Endothelial cell of umbilical vein (primary cell): ENCODE measurements around the gene VIPR2. TPM values are rescaled to one million over a fixed set of nuclear protein-coding genes. Genes with fewer than 3 reads are reported as not detected.

Experiments
- BruUV-seq: library from RNA; stranded (reverse); fragments of 400-500 nt; replicated peaks from 2 replicates; lab custom pipeline; 2021; lab: Mats Ljungman, UMichigan
- CTCF ChIA-PET: fragments of 300-600, 350-600 bp; sonication (Branson Sonifier 250); formaldehyde crosslinking; loops from one replicate; lab custom pipeline; 2021; ENCODE audit warnings: antibody characterized with exemption, inconsistent platforms; lab: Charles Lee
- POLR2A ChIA-PET: fragments of 300-600, 350-600 bp; sonication (Branson Sonifier 250); formaldehyde crosslinking; loops from one replicate; lab custom pipeline; 2021; ENCODE audit warnings: antibody characterized with exemption, inconsistent platforms; lab: Charles Lee
- DNase-seq: peaks from one replicate; pipeline ENCODE4 v3.0.0-alpha.2; 2011; ENCODE audit warnings: low read depth, low spot score
- FAIRE-seq: peaks from 2 replicates; lab custom pipeline; 2011; peaks lifted over from hg19 to GRCh38; lab: Jason Lieb, UNC
- H2AFZ ChIP-seq: 2 replicates; pipeline ENCODE4 v1.6.0; 2012; ENCODE audit warnings: low read depth, low read length, control low read depth, inconsistent platforms
- H3K27ac ChIP-seq: 2 replicates; pipeline ENCODE4 v1.5.1; 2011; ENCODE audit warnings: low read depth, mild to moderate bottlenecking, control low read depth, low read length, moderate library complexity; ENCODE audit not compliant: insufficient read depth
- H3K27me3 ChIP-seq, 2 experiments: 2 replicates each; pipeline versions ENCODE4 v1.6.0 to v1.6.1; 2011; ENCODE audit warnings: low read length in 2 of 2, mixed read lengths in 1 of 2; ENCODE audit not compliant: control insufficient read depth in 2 of 2, insufficient read depth in 2 of 2
- H3K36me3 ChIP-seq, 2 experiments: 2 replicates in 1 of 2; 3 replicates in 1 of 2; pipeline ENCODE4 v1.5.1; 2011; ENCODE audit warnings: low read length in 2 of 2, mild to moderate bottlenecking in 1 of 2, moderate library complexity in 1 of 2; ENCODE audit not compliant: control insufficient read depth in 2 of 2, insufficient read depth in 2 of 2; ENCODE audit errors: extremely low read depth in 1 of 2
- H3K4me1 ChIP-seq: 3 replicates; pipeline ENCODE4 v1.5.1; 2011; ENCODE audit warnings: mild to moderate bottlenecking, low read length; ENCODE audit not compliant: control insufficient read depth, insufficient read depth; ENCODE audit errors: extremely low read depth
- H3K4me2 ChIP-seq: 2 replicates; pipeline ENCODE4 v1.6.1; 2011; ENCODE audit warnings: low read length, control low read depth, mixed read lengths; ENCODE audit not compliant: insufficient read depth
- H3K4me3 ChIP-seq, 3 experiments: fragments of 200-600 bp in 1 of 3; sonication (generic), shearing (Covaris generic) in 1 of 3; replicated peaks in 1 of 3; 2 replicates each; pipeline ENCODE4 v1.5.1; 2011 to 2016; ENCODE audit warnings: control low read depth in 3 of 3, low read length in 3 of 3, mild to moderate bottlenecking in 2 of 3, inconsistent platforms in 1 of 3, low read depth in 1 of 3, moderate library complexity in 1 of 3; ENCODE audit not compliant: insufficient read depth in 1 of 3
- H3K79me2 ChIP-seq: 2 replicates; pipeline ENCODE4 v1.6.0; 2012; ENCODE audit warnings: low read length, inconsistent platforms; ENCODE audit not compliant: control insufficient read depth, insufficient read depth
- H3K9ac ChIP-seq: replicated peaks from 2 replicates; pipeline ENCODE3; 2011; ENCODE audit warnings: low read length, control low read depth; ENCODE audit not compliant: insufficient read depth; ENCODE audit errors: extremely low read depth
- H3K9me1 ChIP-seq: replicated peaks from 3 replicates; pipeline ENCODE4 v1.6.0; 2011; ENCODE audit warnings: mild to moderate bottlenecking, low read length; ENCODE audit not compliant: control insufficient read depth, insufficient read depth; ENCODE audit errors: extremely low read depth
- H3K9me3 ChIP-seq: replicated peaks from 2 replicates; pipeline ENCODE4 v1.5.1; 2012; ENCODE audit warnings: low read length, inconsistent platforms; ENCODE audit not compliant: control insufficient read depth, insufficient read depth
- H4K20me1 ChIP-seq: replicated peaks from 2 replicates; pipeline ENCODE3; 2011; ENCODE audit warnings: mild to moderate bottlenecking, low read length; ENCODE audit not compliant: control insufficient read depth, insufficient read depth; ENCODE audit errors: extremely low read depth
- EZH2 ChIP-seq: IDR thresholded peaks from 2 replicates; pipeline ENCODE4 v1.6.1; 2012; ENCODE audit warnings: borderline replicate concordance, low read depth, mild to moderate bottlenecking, moderate library complexity, low read length, inconsistent platforms; ENCODE audit not compliant: severe bottlenecking
- FOS ChIP-seq: IDR thresholded peaks from 2 replicates; pipeline ENCODE4 v1.6.1; 2011; ENCODE audit warnings: mild to moderate bottlenecking, low read length, moderate library complexity, borderline replicate concordance; ENCODE audit not compliant: insufficient read depth
- GATA2 ChIP-seq: IDR thresholded peaks from 2 replicates; pipeline ENCODE4 v1.7.0; 2011; ENCODE audit warnings: low read depth, mild to moderate bottlenecking, moderate library complexity, mixed read lengths, low read length; ENCODE audit not compliant: insufficient read length, insufficient read depth
- JUN ChIP-seq: IDR thresholded peaks from 2 replicates; pipeline ENCODE4 v1.6.1; 2011; ENCODE audit warnings: borderline replicate concordance, low read depth; ENCODE audit not compliant: insufficient read length, insufficient read depth
- MAX ChIP-seq: IDR thresholded peaks from 2 replicates; pipeline ENCODE4 v1.6.1; 2011; ENCODE audit not compliant: insufficient read depth, insufficient read length
- MYC ChIP-seq: IDR thresholded peaks from one replicate; pipeline ENCODE4 v1.6.1; 2011; ENCODE audit warnings: mild to moderate bottlenecking, low read depth, low read length
- POLR2A ChIP-seq: IDR thresholded peaks from 2 replicates; pipeline ENCODE4 v1.6.1; 2012; ENCODE audit warnings: low read depth, mild to moderate bottlenecking, control low read depth, low read length
- POLR2AphosphoS5 ChIP-seq: IDR thresholded peaks from 2 replicates; pipeline ENCODE4 v1.6.1; 2012; ENCODE audit warnings: low read depth, mild to moderate bottlenecking, control low read depth, low read length, moderate library complexity; ENCODE audit not compliant: insufficient read depth
- dilution Hi-C: fragments of 300-500 bp; cut with MboI; formaldehyde crosslinking; loops from one replicate; pipeline ENCODE4 v1.15.0; 2019; ENCODE audit warnings: low sequenced_read_pairs; ENCODE audit not compliant: extremely low pct_ligation_motif_present
- intact Hi-C: fragments of 100-400 bp; cut with micrococcal nuclease; formaldehyde crosslinking; loops from one replicate; pipeline ENCODE4 v1.10.0; 2022
- polyA plus RNA-seq, 4 experiments: library from polyadenylated mRNA; depleted of rRNA in 3 of 4; stranded (reverse) in 3 of 4; unstranded in 1 of 4; fragments of >200 nt; gene quantifications; 2 replicates each; pipeline versions ENCODE4 v1.2.1 to v1.2.3, GENCODE V29; 2011 to 2012; ENCODE audit warnings: missing spikeins in 1 of 4
- total RNA-seq: library from RNA; stranded (reverse); gene quantifications from 2 replicates; pipeline ENCODE4 v1.2.3, GENCODE V29; 2021
- TF ChIP-seq, protein P1 (sequence below), 2 donors: IDR thresholded peaks; 1 replicate in 1 of 2; 2 replicates in 1 of 2; pipeline ENCODE4 v1.5.1; 2011; ENCODE audit warnings: low read length in 2 of 2, mild to moderate bottlenecking in 2 of 2, moderate library complexity in 2 of 2, control low read depth in 1 of 2, inconsistent platforms in 1 of 2, low read depth in 1 of 2; ENCODE audit not compliant: insufficient read depth in 1 of 2; ENCODE audit errors: extremely low read depth in 1 of 2

Gene VIPR2
- total and polyA plus RNA-seq, 2 donors (not counting 3 experiments of a cell fraction or from before 2014, with no cell fraction given), result not detected

- no peaks in the 10 kb centered on the region for H3K4me1 ChIP-seq
- no TSS peak for BruUV-seq
- FAIRE-seq, result no peak
- no peak overlapping the region for H3K9ac ChIP-seq
- TF ChIP-seq, protein P1, sequence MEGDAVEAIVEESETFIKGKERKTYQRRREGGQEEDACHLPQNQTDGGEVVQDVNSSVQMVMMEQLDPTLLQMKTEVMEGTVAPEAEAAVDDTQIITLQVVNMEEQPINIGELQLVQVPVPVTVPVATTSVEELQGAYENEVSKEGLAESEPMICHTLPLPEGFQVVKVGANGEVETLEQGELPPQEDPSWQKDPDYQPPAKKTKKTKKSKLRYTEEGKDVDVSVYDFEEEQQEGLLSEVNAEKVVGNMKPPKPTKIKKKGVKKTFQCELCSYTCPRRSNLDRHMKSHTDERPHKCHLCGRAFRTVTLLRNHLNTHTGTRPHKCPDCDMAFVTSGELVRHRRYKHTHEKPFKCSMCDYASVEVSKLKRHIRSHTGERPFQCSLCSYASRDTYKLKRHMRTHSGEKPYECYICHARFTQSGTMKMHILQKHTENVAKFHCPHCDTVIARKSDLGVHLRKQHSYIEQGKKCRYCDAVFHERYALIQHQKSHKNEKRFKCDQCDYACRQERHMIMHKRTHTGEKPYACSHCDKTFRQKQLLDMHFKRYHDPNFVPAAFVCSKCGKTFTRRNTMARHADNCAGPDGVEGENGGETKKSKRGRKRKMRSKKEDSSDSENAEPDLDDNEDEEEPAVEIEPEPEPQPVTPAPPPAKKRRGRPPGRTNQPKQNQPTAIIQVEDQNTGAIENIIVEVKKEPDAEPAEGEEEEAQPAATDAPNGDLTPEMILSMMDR (IDR thresholded peaks at IDR 0.05; ENCODE audit: extremely low read depth in 1 of 2, insufficient read depth in 1 of 2, low read depth in 1 of 2, low read length in 2 of 2), result no peak
- TF ChIP-seq JUN (no peak), GATA2 (no peak), POLR2A (no peak), FOS (no peak), MAX (no peak), POLR2AphosphoS5 (no peak), MYC (no peak), EZH2 (no peak)
- no peaks in the 10 kb centered on the region for H3K36me3 ChIP-seq
- H3K4me2 ChIP-seq, result no peak overlapping the region
- H3K79me2 ChIP-seq, result no peaks in the 10 kb centered on the region
- H2AFZ ChIP-seq, result no peak overlapping the region
- no peaks in the 10 kb centered on the region for H3K27me3 ChIP-seq
- ChIA-PET POLR2A (no interaction called here), CTCF (no interaction called here)
- intact Hi-C loops (no loop called here), dilution Hi-C loops (no loop called here)
- H3K27ac ChIP-seq, result no peak overlapping the region
- no peaks in the 10 kb centered on the region for H4K20me1 ChIP-seq
- no peaks in the 10 kb centered on the region for H3K9me1 ChIP-seq
- no peaks in the 10 kb centered on the region for H3K9me3 ChIP-seq
- no peak overlapping the region for H3K4me3 ChIP-seq
- DNase-seq, result no peak
These were observed 37.3 kb downstream of the VIPR2 start for GRCh38 chr7:159107161-159107892.
